Lung (tissue), 12 donors: ENCODE results near the gene ANKRD42. TPM values are rescaled to one million over a fixed set of nuclear protein-coding genes. Genes with fewer than 3 reads are reported as not detected.

Experiments used
- ATAC-seq: fragments of 200-7000 bp; cut with Tn5 transposase; one replicate; pipeline ENCODE4 v1.9.1; 2020; ENCODE audit warnings: moderate number of reproducible peaks; ENCODE audit not compliant: insufficient read depth, low FRiP score
- DNase-seq, 3 donors: peaks; one replicate each; pipeline ENCODE4 v3.0.0-alpha.2; 2013 to 2017
- H3K27ac ChIP-seq, 2 donors: one replicate each; pipeline ENCODE4 v1.5.1; 2013; ENCODE audit warnings: mild to moderate bottlenecking in 2 of 2, moderate library complexity in 2 of 2, control low read depth in 1 of 2, inconsistent platforms in 1 of 2, low read depth in 1 of 2, low read length in 1 of 2
- H3K27me3 ChIP-seq, 3 donors: one replicate each; pipeline ENCODE4 v1.5.1; 2013; ENCODE audit warnings: low read length in 2 of 3; ENCODE audit not compliant: control insufficient read depth in 3 of 3, insufficient read depth in 3 of 3
- H3K36me3 ChIP-seq, 4 donors: one replicate each; pipeline ENCODE4 v1.5.1; 2013; ENCODE audit warnings: low read length in 4 of 4, mild to moderate bottlenecking in 1 of 4, moderate library complexity in 1 of 4; ENCODE audit not compliant: control insufficient read depth in 4 of 4, insufficient read depth in 4 of 4
- H3K4me1 ChIP-seq, 5 donors: one replicate each; pipeline ENCODE4 v1.5.1; 2013; ENCODE audit warnings: low read length in 5 of 5, mild to moderate bottlenecking in 2 of 5, moderate library complexity in 1 of 5; ENCODE audit not compliant: control insufficient read depth in 5 of 5, insufficient read depth in 5 of 5
- H3K4me3 ChIP-seq: one replicate; pipeline ENCODE4 v1.5.1; 2013; ENCODE audit warnings: mild to moderate bottlenecking, control low read depth, moderate library complexity
- H3K9ac ChIP-seq, 2 donors: one replicate each; pipeline ENCODE4 v1.5.1; 2013; ENCODE audit warnings: low read length in 2 of 2, control low read depth in 1 of 2; ENCODE audit not compliant: insufficient read depth in 1 of 2
- H3K9me3 ChIP-seq, 4 donors: one replicate each; pipeline ENCODE4 v1.5.1; 2013; ENCODE audit warnings: low read length in 3 of 4, mild to moderate bottlenecking in 1 of 4, moderate library complexity in 1 of 4; ENCODE audit not compliant: control insufficient read depth in 4 of 4, insufficient read depth in 3 of 4
- WGBS, 2 donors: extraction: QIAGEN DNeasy Blood & Tissue Kit; methylation state at CpG; one replicate each; pipeline ENCODE4 v1.1.7; 2013; 5-methylcytosine and 5-hydroxymethylcytosine counted together
- polyA plus RNA-seq, 2 donors: library from polyadenylated mRNA; stranded (reverse); fragments of 200-250 nt; gene quantifications; one replicate each; pipeline ENCODE4 v1.2.1, GENCODE V29; 2013
- total RNA-seq, 2 donors: library from RNA; depleted of rRNA in 1 of 2; stranded (reverse); fragments of >200 nt in 1 of 2; gene quantifications; one replicate each; pipeline ENCODE4 v1.2.1, GENCODE V29; 2014 to 2021
- TF ChIP-seq, protein P1 (sequence below): IDR thresholded peaks from 2 replicates; pipeline ENCODE4 v1.5.1; 2012; ENCODE audit warnings: mild to moderate bottlenecking; ENCODE audit errors: control extremely low read depth, extremely low read depth
- donor health status: control.
- donor health status: control.
- donor health status: Bipolar disorder and iron deficiency.
- donor health status: healthy.
- donor health status: DM: yes; HTN: yes; CAD: no.

ANKRD42 gene
- total and polyA plus RNA-seq, 4 donors, result 7.5 to 20.3 (median 12.5) TPM

DNA sequence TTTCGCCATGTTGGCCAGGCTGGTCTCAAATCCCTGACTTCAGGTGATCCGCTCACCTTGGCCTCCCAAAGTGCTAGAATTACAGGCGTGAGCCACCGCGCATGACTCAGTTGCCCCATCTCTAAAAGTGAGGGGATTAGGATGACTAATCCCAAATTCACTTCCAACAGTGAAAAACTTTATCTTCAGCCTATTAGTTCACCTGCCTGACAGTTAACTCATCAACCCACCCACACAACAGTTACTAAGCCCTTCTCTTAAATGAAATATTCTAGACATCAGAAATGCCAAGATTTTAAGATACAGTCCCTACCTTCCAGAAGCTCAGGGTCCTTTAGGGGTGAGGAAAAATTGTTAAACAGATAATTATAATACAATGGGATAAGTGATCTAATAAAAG lies 2.0 kb upstream of the ANKRD42 start:
- ATAC-seq (no peak), DNase-seq (no peak)
- H3K27ac ChIP-seq, result no peak overlapping the region
- no peaks in the 10 kb centered on the region for H3K27me3 ChIP-seq
- no peak overlapping the region for H3K9ac ChIP-seq
- WGBS, 2 donors, result 95 to 97% methylated on average over 5 of the region's 5 CpGs
- no peaks in the 10 kb centered on the region for H3K9me3 ChIP-seq
- H3K4me3 ChIP-seq, result no peak overlapping the region
- H3K36me3 ChIP-seq, result peaks cover 4 to 17% (median 11%) of the 10 kb centered on the region in 4 donors
- H3K4me1 ChIP-seq, result peaks cover 3 to 27% (median 6%) of the 10 kb centered on the region in 5 donors
- TF ChIP-seq, protein P1, sequence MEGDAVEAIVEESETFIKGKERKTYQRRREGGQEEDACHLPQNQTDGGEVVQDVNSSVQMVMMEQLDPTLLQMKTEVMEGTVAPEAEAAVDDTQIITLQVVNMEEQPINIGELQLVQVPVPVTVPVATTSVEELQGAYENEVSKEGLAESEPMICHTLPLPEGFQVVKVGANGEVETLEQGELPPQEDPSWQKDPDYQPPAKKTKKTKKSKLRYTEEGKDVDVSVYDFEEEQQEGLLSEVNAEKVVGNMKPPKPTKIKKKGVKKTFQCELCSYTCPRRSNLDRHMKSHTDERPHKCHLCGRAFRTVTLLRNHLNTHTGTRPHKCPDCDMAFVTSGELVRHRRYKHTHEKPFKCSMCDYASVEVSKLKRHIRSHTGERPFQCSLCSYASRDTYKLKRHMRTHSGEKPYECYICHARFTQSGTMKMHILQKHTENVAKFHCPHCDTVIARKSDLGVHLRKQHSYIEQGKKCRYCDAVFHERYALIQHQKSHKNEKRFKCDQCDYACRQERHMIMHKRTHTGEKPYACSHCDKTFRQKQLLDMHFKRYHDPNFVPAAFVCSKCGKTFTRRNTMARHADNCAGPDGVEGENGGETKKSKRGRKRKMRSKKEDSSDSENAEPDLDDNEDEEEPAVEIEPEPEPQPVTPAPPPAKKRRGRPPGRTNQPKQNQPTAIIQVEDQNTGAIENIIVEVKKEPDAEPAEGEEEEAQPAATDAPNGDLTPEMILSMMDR, result no peak

GRCh38 chr11:83191986-83192385 lies 1.5 kb upstream of the ANKRD42 start:
- Histone ChIP-seq H3K27ac (peak overlapping the region in 1 of 2 donors; percentile 31), H3K36me3 (peaks cover 4 to 17% (median 9%) of the 10 kb centered on the region in 4 donors), H3K9ac (peak overlapping the region in 1 of 2 donors; percentile 92), H3K4me3 (no peak overlapping the region), H3K27me3 (no peaks in the 10 kb centered on the region), H3K4me1 (peaks cover 3 to 27% (median 6%) of the 10 kb centered on the region in 5 donors), H3K9me3 (no peaks in the 10 kb centered on the region)
- WGBS, 2 donors, result 69 to 85% methylated on average over 11 of the region's 11 CpGs
- ATAC-seq (no peak), DNase-seq (no peak)
- TF ChIP-seq, protein P1, result no peak

- Histone ChIP-seq H3K27me3 (no peaks in the 10 kb centered on the region), H3K4me3 (peak overlapping the region; percentile 87), H3K4me1 (peaks cover 3 to 27% (median 6%) of the 10 kb centered on the region in 5 donors), H3K9ac (peak overlapping the region; percentile 87 to 92), H3K36me3 (peaks cover 4 to 17% (median 8%) of the 10 kb centered on the region in 4 donors), H3K27ac (peak overlapping the region; percentile 88 to 99), H3K9me3 (no peaks in the 10 kb centered on the region)
- TF ChIP-seq, protein P1, result no peak
- ATAC-seq, result no peak
- 16% methylated on average over 8 of the region's 8 CpGs for WGBS, 2 donors
- DNase-seq, result peak in 1 of 3 donors; percentile 15
Observed at GRCh38 chr11:83192606-83193245, 786 bp upstream of the ANKRD42 start.
